Measurements from ENCODE around the gene DDC. TPM values are rescaled to one million over a fixed set of nuclear protein-coding genes. Genes with fewer than 3 reads are reported as not detected.

Gene DDC
- total and polyA plus RNA-seq, 2 donors (not counting 1 experiment from before 2014, with no cell fraction given) = not detected

GRCh38 chr7:50426280-50427045, 138.7 kb downstream of the DDC start:
- no peaks in the 10 kb centered on the region for H4K20me1 ChIP-seq (ENCODE audit: control insufficient read depth, insufficient read depth, low read length, poor library complexity, severe bottlenecking)
- Mint-ChIP-seq H3K27ac (no peak overlapping the region), H3K27me3 (no peaks in the 10 kb centered on the region), H3K9me3 (ENCODE audit: insufficient read depth) (no peaks in the 10 kb centered on the region), H3K4me1 (peaks cover 8% of the 10 kb centered on the region), H3K4me3 (no peak overlapping the region)
- H3K9ac ChIP-seq (ENCODE audit: low read length) = no peak overlapping the region
- DNase-seq (no peak), ATAC-seq (ENCODE audit: low read depth) (no peak)
- intact Hi-C loops (cut with micrococcal nuclease) = no loop called here
- no peaks in the 10 kb centered on the region for H3K79me2 ChIP-seq (ENCODE audit: control insufficient read depth, insufficient read depth, low read length)
- no peaks in the 10 kb centered on the region for H3K36me3 ChIP-seq (replicated peaks in 1 of 2; ENCODE audit: control extremely low read depth in 1 of 2, control insufficient read depth in 1 of 2, extremely low read depth in 1 of 2, insufficient read depth in 2 of 2, low read length in 1 of 2)
- POLR2A ChIA-PET = no interaction called here
- no peak overlapping the region for H3K4me2 ChIP-seq (replicated peaks; ENCODE audit: low read depth, low read length, poor library complexity, severe bottlenecking)
- WGBS (ENCODE audit: insufficient coverage) = 99% methylated on average over 4 of the region's 5 CpGs
- no peaks in the 10 kb centered on the region for H3K9me3 ChIP-seq (ENCODE audit: control extremely low read depth in 1 of 3, control insufficient read depth in 2 of 3, insufficient read depth in 1 of 3, low read length in 2 of 3)
- no peak overlapping the region for H3K27ac ChIP-seq (ENCODE audit: low read length in 2 of 2)
- TF ChIP-seq CTCF (IDR thresholded peaks at IDR 0.05) = no peak
- TF ChIP-seq EZH2 (IDR thresholded peaks at IDR 0.05; ENCODE audit: borderline replicate concordance, insufficient read depth, low read depth, low read length, poor library complexity, severe bottlenecking) = no peak
- H3K27me3 ChIP-seq (replicated peaks in 1 of 4; ENCODE audit: control extremely low read depth in 1 of 4, control insufficient read depth in 3 of 4, insufficient read depth in 4 of 4, low read length in 3 of 4) = no peaks in the 10 kb centered on the region
- no peak overlapping the region for H2AFZ ChIP-seq (ENCODE audit: insufficient read depth, low read depth, low read length, poor library complexity, severe bottlenecking)
- CTCF ChIA-PET = interaction anchor here (2.5 to 3.6 kb wide), 2 partner anchors 9 to 220 kb away, joined by 15 to 18 read pairs; no protein-coding TSS in a partner anchor
- H3K4me3 ChIP-seq (ENCODE audit: control extremely low read depth in 1 of 5, extremely low read depth in 1 of 5, insufficient read depth in 1 of 5, low read depth in 2 of 5, low read length in 4 of 5) = no peak overlapping the region
- H3K4me1 ChIP-seq (ENCODE audit: control insufficient read depth in 2 of 2, insufficient read depth in 2 of 2, low read length in 2 of 2) = peaks cover 0 to 4% of the 10 kb centered on the region in 2 donors

GRCh38 chr7:50425318-50425717, 139.9 kb downstream of the DDC start:
- no peak overlapping the region for H3K9ac ChIP-seq (ENCODE audit: low read length)
- H2AFZ ChIP-seq (ENCODE audit: insufficient read depth, low read depth, low read length, poor library complexity, severe bottlenecking) = no peak overlapping the region
- CTCF ChIA-PET = interaction anchor here (1.0 to 3.6 kb wide), 3 partner anchors 8 to 283 kb away, joined by 4 to 15 read pairs (median 10); no protein-coding TSS in a partner anchor
- no peak overlapping the region for H3K4me2 ChIP-seq (replicated peaks; ENCODE audit: low read depth, low read length, poor library complexity, severe bottlenecking)
- intact Hi-C loops (cut with micrococcal nuclease) = no loop called here
- no peak for TF ChIP-seq EZH2 (IDR thresholded peaks at IDR 0.05; ENCODE audit: borderline replicate concordance, insufficient read depth, low read depth, low read length, poor library complexity, severe bottlenecking)
- TF ChIP-seq CTCF (IDR thresholded peaks at IDR 0.05) = no peak
- Mint-ChIP-seq H3K4me1 (peaks cover 8% of the 10 kb centered on the region), H3K27me3 (no peaks in the 10 kb centered on the region), H3K4me3 (no peak overlapping the region), H3K9me3 (ENCODE audit: insufficient read depth) (no peaks in the 10 kb centered on the region), H3K27ac (no peak overlapping the region)
- ATAC-seq (ENCODE audit: low read depth) (no peak), DNase-seq (no peak)
- peaks cover 0 to 4% of the 10 kb centered on the region in 2 donors for H3K4me1 ChIP-seq (ENCODE audit: control insufficient read depth in 2 of 2, insufficient read depth in 2 of 2, low read length in 2 of 2)
- WGBS (ENCODE audit: insufficient coverage) = 100% methylated on average over 3 of the region's 6 CpGs
- H3K27me3 ChIP-seq (replicated peaks in 1 of 4; ENCODE audit: control extremely low read depth in 1 of 4, control insufficient read depth in 3 of 4, insufficient read depth in 4 of 4, low read length in 3 of 4) = no peaks in the 10 kb centered on the region
- H4K20me1 ChIP-seq (ENCODE audit: control insufficient read depth, insufficient read depth, low read length, poor library complexity, severe bottlenecking) = no peaks in the 10 kb centered on the region
- H3K4me3 ChIP-seq (ENCODE audit: control extremely low read depth in 1 of 5, extremely low read depth in 1 of 5, insufficient read depth in 1 of 5, low read depth in 2 of 5, low read length in 4 of 5) = no peak overlapping the region
- H3K79me2 ChIP-seq (ENCODE audit: control insufficient read depth, insufficient read depth, low read length) = no peaks in the 10 kb centered on the region
- H3K36me3 ChIP-seq (replicated peaks in 1 of 2; ENCODE audit: control extremely low read depth in 1 of 2, control insufficient read depth in 1 of 2, extremely low read depth in 1 of 2, insufficient read depth in 2 of 2, low read length in 1 of 2) = no peaks in the 10 kb centered on the region
- no peaks in the 10 kb centered on the region for H3K9me3 ChIP-seq (ENCODE audit: control extremely low read depth in 1 of 3, control insufficient read depth in 2 of 3, insufficient read depth in 1 of 3, low read length in 2 of 3)
- H3K27ac ChIP-seq (ENCODE audit: low read length in 2 of 2) = no peak overlapping the region
- POLR2A ChIA-PET = no interaction called here
